Loucy (cell line): ENCODE results near the gene OSGEP.

Source experiments
- H2AFZ ChIP-seq: fragments of 200-600 bp; sonication (generic); 2 replicates; pipeline ENCODE4 v1.6.0; 2016; ENCODE audit warnings: antibody characterized with exemption, mild to moderate bottlenecking, low read length, moderate library complexity
- H3F3A ChIP-seq: fragments of 200-600 bp; 2 replicates; pipeline ENCODE4 v1.6.0; 2016; ENCODE audit warnings: antibody characterized with exemption, low read depth, mild to moderate bottlenecking
- H3K27me3 ChIP-seq: fragments of 200-600 bp; sonication (generic); 2 replicates; pipeline ENCODE4 v1.6.1; 2014; ENCODE audit warnings: low read length, mild to moderate bottlenecking; ENCODE audit not compliant: insufficient read depth, poor library complexity, severe bottlenecking
- H3K36me3 ChIP-seq: fragments of 200-600 bp; sonication (generic); 2 replicates; pipeline ENCODE4 v1.6.1; 2016; ENCODE audit warnings: low read length; ENCODE audit not compliant: insufficient read depth
- H3K4me1 ChIP-seq: fragments of 200-600 bp; sonication (generic); 2 replicates; pipeline ENCODE4 v1.5.1; 2014; ENCODE audit warnings: low read length, mild to moderate bottlenecking; ENCODE audit not compliant: insufficient read depth, poor library complexity, severe bottlenecking
- H3K4me2 ChIP-seq: fragments of 200-600 bp; sonication (generic); 2 replicates; pipeline ENCODE4 v1.6.0; 2014; ENCODE audit warnings: antibody characterized with exemption, low read length, low read depth, mild to moderate bottlenecking; ENCODE audit not compliant: poor library complexity, severe bottlenecking
- H3K4me3 ChIP-seq: fragments of 200-600 bp; sonication (generic); 2 replicates; pipeline ENCODE4 v1.5.1; 2014; ENCODE audit warnings: low read length, mild to moderate bottlenecking, mixed read lengths; ENCODE audit not compliant: poor library complexity, severe bottlenecking
- H3K79me2 ChIP-seq: fragments of 200-600 bp; sonication (generic); 2 replicates; pipeline ENCODE4 v1.6.1; 2014; ENCODE audit warnings: low read length; ENCODE audit not compliant: insufficient read depth
- H3K9ac ChIP-seq: fragments of 200-600 bp; sonication (generic); 2 replicates; pipeline ENCODE4 v1.6.0; 2014; ENCODE audit warnings: mild to moderate bottlenecking, low read depth, low read length, moderate library complexity; ENCODE audit not compliant: poor library complexity, severe bottlenecking
- H3K9me2 ChIP-seq: fragments of 200-600 bp; sonication (generic); replicated peaks from 2 replicates; pipeline ENCODE4 v1.6.1; 2016; ENCODE audit warnings: low read depth, low read length, mixed read lengths
- H3K9me3 ChIP-seq: fragments of 200-600 bp; sonication (generic); 2 replicates; pipeline ENCODE4 v1.6.1; 2014; ENCODE audit warnings: mild to moderate bottlenecking, antibody characterized with exemption, low read length, low read depth; ENCODE audit not compliant: insufficient read depth
- H4K20me1 ChIP-seq: fragments of 200-600 bp; sonication (generic); 2 replicates; pipeline ENCODE4 v1.6.0; 2014; ENCODE audit warnings: antibody characterized with exemption, low read length, mild to moderate bottlenecking; ENCODE audit not compliant: insufficient read depth, poor library complexity, severe bottlenecking
- EZH2phosphoT487 ChIP-seq: fragments of 200-600 bp; IDR thresholded peaks from 2 replicates; pipeline ENCODE4 v1.6.1; 2018; ENCODE audit warnings: antibody characterized with exemption, mild to moderate bottlenecking, moderate library complexity, borderline replicate concordance
- TF ChIP-seq, protein P1 (sequence below): fragments of 200-600 bp; sonication (generic); conservative IDR thresholded peaks from 2 replicates; pipeline ENCODE4 v1.5.1; 2014; ENCODE audit warnings: mild to moderate bottlenecking, antibody characterized with exemption, low read length

The OSGEP gene

GRCh38 chr14:20422886-20423285 is 31.7 kb downstream of the OSGEP start:
- no peaks in the 10 kb centered on the region for H3K36me3 ChIP-seq
- no peaks in the 10 kb centered on the region for H3K9me2 ChIP-seq
- H3K4me3 ChIP-seq: no peak overlapping the region
- no peaks in the 10 kb centered on the region for H3K79me2 ChIP-seq
- TF ChIP-seq, protein P1, sequence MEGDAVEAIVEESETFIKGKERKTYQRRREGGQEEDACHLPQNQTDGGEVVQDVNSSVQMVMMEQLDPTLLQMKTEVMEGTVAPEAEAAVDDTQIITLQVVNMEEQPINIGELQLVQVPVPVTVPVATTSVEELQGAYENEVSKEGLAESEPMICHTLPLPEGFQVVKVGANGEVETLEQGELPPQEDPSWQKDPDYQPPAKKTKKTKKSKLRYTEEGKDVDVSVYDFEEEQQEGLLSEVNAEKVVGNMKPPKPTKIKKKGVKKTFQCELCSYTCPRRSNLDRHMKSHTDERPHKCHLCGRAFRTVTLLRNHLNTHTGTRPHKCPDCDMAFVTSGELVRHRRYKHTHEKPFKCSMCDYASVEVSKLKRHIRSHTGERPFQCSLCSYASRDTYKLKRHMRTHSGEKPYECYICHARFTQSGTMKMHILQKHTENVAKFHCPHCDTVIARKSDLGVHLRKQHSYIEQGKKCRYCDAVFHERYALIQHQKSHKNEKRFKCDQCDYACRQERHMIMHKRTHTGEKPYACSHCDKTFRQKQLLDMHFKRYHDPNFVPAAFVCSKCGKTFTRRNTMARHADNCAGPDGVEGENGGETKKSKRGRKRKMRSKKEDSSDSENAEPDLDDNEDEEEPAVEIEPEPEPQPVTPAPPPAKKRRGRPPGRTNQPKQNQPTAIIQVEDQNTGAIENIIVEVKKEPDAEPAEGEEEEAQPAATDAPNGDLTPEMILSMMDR: no peak
- no peak for TF ChIP-seq EZH2phosphoT487
- no peak overlapping the region for H3K4me2 ChIP-seq
- no peak overlapping the region for H2AFZ ChIP-seq
- no peaks in the 10 kb centered on the region for H3K27me3 ChIP-seq
- no peaks in the 10 kb centered on the region for H3F3A ChIP-seq
- no peaks in the 10 kb centered on the region for H4K20me1 ChIP-seq
- H3K4me1 ChIP-seq: peaks cover 13% of the 10 kb centered on the region
- no peaks in the 10 kb centered on the region for H3K9me3 ChIP-seq
- no peak overlapping the region for H3K9ac ChIP-seq

DNA sequence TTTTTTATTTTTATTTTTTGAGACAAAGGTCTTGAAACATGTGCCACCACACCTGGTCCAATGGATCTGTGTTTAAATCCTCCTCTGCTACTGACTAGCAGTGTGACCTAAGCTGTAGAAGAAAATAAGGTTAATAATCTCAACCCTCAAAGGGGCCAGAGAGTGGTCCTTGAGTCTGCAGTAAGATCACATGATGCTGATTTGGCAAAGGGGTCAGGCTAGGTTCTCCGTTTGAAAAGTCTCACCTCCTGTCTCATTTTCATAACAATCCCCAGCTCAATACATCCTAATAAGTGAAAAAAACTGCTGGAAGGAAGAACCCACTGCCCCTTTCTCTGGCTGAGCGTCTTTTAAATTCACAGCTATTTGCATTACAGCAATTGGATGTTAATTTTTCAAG is 33.3 kb downstream of the OSGEP start:
- H2AFZ ChIP-seq: no peak overlapping the region
- no peaks in the 10 kb centered on the region for H3K9me3 ChIP-seq
- H3K9ac ChIP-seq: no peak overlapping the region
- H3F3A ChIP-seq: no peaks in the 10 kb centered on the region
- no peaks in the 10 kb centered on the region for H3K27me3 ChIP-seq
- no peaks in the 10 kb centered on the region for H3K79me2 ChIP-seq
- peaks cover 8% of the 10 kb centered on the region for H3K4me1 ChIP-seq
- no peak for TF ChIP-seq EZH2phosphoT487
- TF ChIP-seq, protein P1: no peak
- no peak overlapping the region for H3K4me3 ChIP-seq
- H3K36me3 ChIP-seq: no peaks in the 10 kb centered on the region
- H4K20me1 ChIP-seq: no peaks in the 10 kb centered on the region
- no peaks in the 10 kb centered on the region for H3K9me2 ChIP-seq
- H3K4me2 ChIP-seq: no peak overlapping the region

DNA sequence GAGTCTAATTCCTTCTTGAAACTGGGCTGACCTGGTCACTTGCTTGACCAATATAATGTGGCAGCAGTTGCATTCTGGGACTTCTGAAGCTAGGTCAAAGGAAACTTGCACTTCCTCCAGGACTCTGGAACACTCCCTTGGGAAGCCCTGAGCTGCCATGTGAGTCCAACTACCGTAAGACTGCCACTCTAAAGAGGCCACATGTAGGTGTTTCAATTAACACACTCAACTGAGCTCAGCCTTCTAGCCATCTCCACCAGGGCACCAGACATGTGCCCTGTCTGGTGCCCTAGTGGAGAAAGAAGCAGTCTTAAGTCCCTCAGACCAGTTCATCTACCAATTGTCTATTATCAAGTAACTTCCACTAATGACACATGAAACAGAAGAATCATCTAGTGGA is 35.2 kb downstream of the OSGEP start:
- Histone ChIP-seq H3K9me2 (no peaks in the 10 kb centered on the region), H4K20me1 (no peaks in the 10 kb centered on the region), H3K79me2 (0 out of 2 replicates have a peak, but pooled peaks cover under 1% of the 10 kb centered on the region), H3K4me1 (peaks cover 14% of the 10 kb centered on the region), H3K36me3 (no peaks in the 10 kb centered on the region), H3K9me3 (no peaks in the 10 kb centered on the region), H2AFZ (no peak overlapping the region), H3K4me3 (no peak overlapping the region), H3F3A (no peaks in the 10 kb centered on the region), H3K4me2 (no peak overlapping the region), H3K27me3 (no peaks in the 10 kb centered on the region), H3K9ac (no peak overlapping the region)
- TF ChIP-seq, protein P1: no peak; the same call in 1 of the 2 replicates
- no peak for TF ChIP-seq EZH2phosphoT487
